NCI-H1694 (cell line): ENCODE results near the gene CASKIN2.

Experiments
- DNase-seq: peaks from one replicate; lab custom pipeline; 2025; lab: John Stamatoyannopoulos, UW

Gene CASKIN2

GRCh38 chr17:75506134-75506533 lies 9.2 kb downstream of the CASKIN2 start:
- no peak for DNase-seq

GRCh38 chr17:75505640-75506039 lies 9.7 kb downstream of the CASKIN2 start:
- no peak for DNase-seq

- DNase-seq = no peak
Observed at GRCh38 chr17:75505152-75505409, 10.3 kb downstream of the CASKIN2 start.

GRCh38 chr17:75504347-75505151 lies 10.8 kb downstream of the CASKIN2 start:
- no peak for DNase-seq

GRCh38 chr17:75503976-75504346 lies 11.4 kb downstream of the CASKIN2 start:
- no peak for DNase-seq

- no peak for DNase-seq
Observed at GRCh38 chr17:75503337-75503950, 11.9 kb downstream of the CASKIN2 start.

GRCh38 chr17:75502721-75503329 lies 12.5 kb downstream of the CASKIN2 start:
- DNase-seq = no peak

GRCh38 chr17:75502072-75502720 lies 13.1 kb downstream of the CASKIN2 start:
- no peak for DNase-seq

- DNase-seq = no peak
Observed at GRCh38 chr17:75501378-75502071, 13.8 kb downstream of the CASKIN2 start.

- DNase-seq = no peak
Observed at GRCh38 chr17:75500419-75501216, 14.7 kb downstream of the CASKIN2 start.

GRCh38 chr17:75499313-75500022 lies 15.9 kb downstream of the CASKIN2 start:
- DNase-seq = no peak

- no peak for DNase-seq
Observed at GRCh38 chr17:75498726-75499213, 16.6 kb downstream of the CASKIN2 start.

- DNase-seq = no peak
Observed at GRCh38 chr17:75498039-75498725, 17.2 kb downstream of the CASKIN2 start.

GRCh38 chr17:75496005-75496404 lies 19.3 kb downstream of the CASKIN2 start:
- no peak for DNase-seq

- DNase-seq = no peak
Observed at GRCh38 chr17:75494326-75494877, 20.9 kb downstream of the CASKIN2 start.

- no peak for DNase-seq
Observed at GRCh38 chr17:75493476-75494129, 21.7 kb downstream of the CASKIN2 start.

GRCh38 chr17:75492555-75493168 lies 22.7 kb downstream of the CASKIN2 start:
- no peak for DNase-seq

GRCh38 chr17:75491680-75492079 lies 23.7 kb downstream of the CASKIN2 start:
- no peak for DNase-seq
